B cell (primary cell): ENCODE data around the gene CD55. TPM values are rescaled to one million over a fixed set of nuclear protein-coding genes. Genes with fewer than 3 reads are reported as not detected.

Experiments used
- ATAC-seq: fragments of 200-7000 bp; cut with Tn5 transposase; one replicate; pipeline ENCODE4 v1.10.0; 2021; ENCODE audit warnings: low read depth, mild to moderate bottlenecking, moderate number of reproducible peaks, moderate library complexity
- CTCF ChIA-PET: fragments of 350-600 bp; sonication (Branson Sonifier 250); formaldehyde crosslinking; loops from one replicate; lab custom pipeline; 2021; ENCODE audit warnings: antibody characterized with exemption, inconsistent platforms; lab: Charles Lee
- POLR2A ChIA-PET: fragments of 350-600 bp; sonication (Branson Sonifier 250); formaldehyde crosslinking; loops from one replicate; lab custom pipeline; 2021; ENCODE audit warnings: antibody characterized with exemption; lab: Charles Lee
- DNase-seq: peaks from one replicate; pipeline ENCODE4 v3.0.0; 2013
- H2AFZ ChIP-seq: 2 replicates; pipeline ENCODE4 v1.6.1; 2012; ENCODE audit warnings: mild to moderate bottlenecking, low read depth, low read length; ENCODE audit not compliant: insufficient read depth, poor library complexity, severe bottlenecking
- H3K27ac ChIP-seq, 2 donors: 1 replicate in 1 of 2; 2 replicates in 1 of 2; pipeline ENCODE4 v1.5.1; 2012 to 2013; ENCODE audit warnings: low read length in 2 of 2, mild to moderate bottlenecking in 2 of 2, moderate library complexity in 1 of 2
- H3K27me3 ChIP-seq, 4 experiments: fragments of 200-600 bp in 1 of 4; sonication (generic) in 1 of 4; replicated peaks in 1 of 4; 1 replicate in 2 of 4; 2 replicates in 2 of 4; pipeline versions ENCODE4 v1.6.1 to v1.7.0; 2013 to 2016; ENCODE audit warnings: low read length in 3 of 4, mild to moderate bottlenecking in 2 of 4, mixed read lengths in 1 of 4, moderate library complexity in 1 of 4; ENCODE audit not compliant: insufficient read depth in 4 of 4, control insufficient read depth in 3 of 4; ENCODE audit errors: control extremely low read depth in 1 of 4
- H3K36me3 ChIP-seq, 2 experiments: replicated peaks in 1 of 2; 1 replicate in 1 of 2; 2 replicates in 1 of 2; pipeline versions ENCODE4 v1.6.1 to v1.7.1; 2013; ENCODE audit warnings: low read length in 1 of 2; ENCODE audit not compliant: insufficient read depth in 2 of 2, control insufficient read depth in 1 of 2; ENCODE audit errors: control extremely low read depth in 1 of 2, extremely low read depth in 1 of 2
- H3K4me1 ChIP-seq, 2 donors: fragments of 200-600 bp in 1 of 2; sonication (generic) in 1 of 2; 1 replicate in 1 of 2; 2 replicates in 1 of 2; pipeline versions ENCODE4 v1.5.1 to v1.6.1; 2013 to 2017; ENCODE audit warnings: low read length in 2 of 2; ENCODE audit not compliant: control insufficient read depth in 2 of 2, insufficient read depth in 2 of 2
- H3K4me2 ChIP-seq: replicated peaks from 2 replicates; pipeline ENCODE3; 2012; ENCODE audit warnings: mild to moderate bottlenecking, low read depth, low read length; ENCODE audit not compliant: poor library complexity, severe bottlenecking
- H3K4me3 ChIP-seq, 5 experiments: fragments of 200-600 bp in 1 of 5; sonication (generic) in 1 of 5; 1 replicate in 3 of 5; 2 replicates in 2 of 5; pipeline versions ENCODE4 v1.5.1 to v1.7.0; 2011 to 2016; ENCODE audit warnings: low read length in 4 of 5, mild to moderate bottlenecking in 4 of 5, low read depth in 2 of 5, control low read depth in 1 of 5, moderate library complexity in 1 of 5; ENCODE audit not compliant: insufficient read depth in 1 of 5; ENCODE audit errors: control extremely low read depth in 1 of 5, extremely low read depth in 1 of 5
- H3K79me2 ChIP-seq: fragments of 200-600 bp; sonication (generic); one replicate; pipeline ENCODE4 v1.6.0; 2016; ENCODE audit warnings: low read length; ENCODE audit not compliant: control insufficient read depth, insufficient read depth
- H3K9ac ChIP-seq: fragments of 200-600 bp; sonication (generic); 2 replicates; pipeline ENCODE4 v1.6.1; 2017; ENCODE audit warnings: mild to moderate bottlenecking, low read length, moderate library complexity
- H3K9me3 ChIP-seq, 3 donors: one replicate each; pipeline versions ENCODE4 v1.6.1 to v1.7.1; 2013; ENCODE audit warnings: low read length in 2 of 3; ENCODE audit not compliant: control insufficient read depth in 2 of 3, insufficient read depth in 1 of 3; ENCODE audit errors: control extremely low read depth in 1 of 3
- H4K20me1 ChIP-seq: 2 replicates; pipeline ENCODE4 v1.6.0; 2012; ENCODE audit warnings: mild to moderate bottlenecking, low read length; ENCODE audit not compliant: insufficient read depth, control insufficient read depth, poor library complexity, severe bottlenecking
- H3K27ac Mint-ChIP-seq: one replicate; pipeline ENCODE4 v1.8.0; 2021; ENCODE audit warnings: mixed read lengths
- H3K27me3 Mint-ChIP-seq: one replicate; pipeline ENCODE4 v1.8.0; 2021; ENCODE audit warnings: mixed read lengths
- H3K4me1 Mint-ChIP-seq: one replicate; pipeline ENCODE4 v1.8.0; 2021; ENCODE audit warnings: mixed read lengths
- H3K4me3 Mint-ChIP-seq: one replicate; pipeline ENCODE4 v1.8.0; 2021; ENCODE audit warnings: mixed read lengths
- H3K9me3 Mint-ChIP-seq: one replicate; pipeline ENCODE4 v1.8.0; 2022; ENCODE audit warnings: mixed read lengths; ENCODE audit not compliant: insufficient read depth
- CTCF ChIP-seq: fragments of 200-600 bp; IDR thresholded peaks from one replicate; pipeline ENCODE4 v1.8.0; 2022; ENCODE audit warnings: antibody characterized with exemption, mild to moderate bottlenecking
- EZH2 ChIP-seq: IDR thresholded peaks from 2 replicates; pipeline ENCODE4 v1.6.1; 2012; ENCODE audit warnings: borderline replicate concordance, low read depth, mild to moderate bottlenecking, moderate library complexity, low read length; ENCODE audit not compliant: insufficient read depth, poor library complexity, severe bottlenecking
- WGBS: methylation state at CpG from one replicate; pipeline ENCODE4 v1.1.5; 2013; ENCODE audit warnings: missing lambda C conversion rate; ENCODE audit not compliant: insufficient coverage; 5-methylcytosine and 5-hydroxymethylcytosine counted together
- intact Hi-C: fragments of 100-400 bp; cut with micrococcal nuclease; formaldehyde crosslinking; loops from one replicate; pipeline ENCODE4 v1.10.0; 2022
- polyA plus RNA-seq: library from polyadenylated mRNA; depleted of rRNA; stranded (reverse); fragments of >200 nt; gene quantifications from 2 replicates; pipeline ENCODE4 v1.2.3, GENCODE V29; 2012
- total RNA-seq, 2 donors: library from RNA; stranded (reverse); fragments of 120-200 nt in 1 of 2; gene quantifications; 1 replicate in 1 of 2; 2 replicates in 1 of 2; pipeline versions ENCODE4 v1.2.3 to v1.2.4, GENCODE V29; 2013 to 2022

The CD55 gene
- total and polyA plus RNA-seq, 2 donors (not counting 1 experiment from before 2014, with no cell fraction given): 98.3 to 239 TPM

- Histone ChIP-seq H3K36me3 (peaks cover 0 to 1% of the 10 kb centered on the region in 2 experiments), H3K27me3 (no peaks in the 10 kb centered on the region), H4K20me1 (peaks cover 10% of the 10 kb centered on the region), H3K27ac (peak overlapping the region in 1 of 2 donors; percentile 26), H3K9me3 (no peaks in the 10 kb centered on the region), H3K4me1 (peaks cover 19 to 32% of the 10 kb centered on the region in 2 donors), H3K4me3 (no peak overlapping the region), H3K79me2 (peaks cover 10% of the 10 kb centered on the region), H3K9ac (no peak overlapping the region), H3K4me2 (no peak overlapping the region), H2AFZ (no peak overlapping the region)
- intact Hi-C loops: no loop called here
- POLR2A ChIA-PET: interaction anchor here (1.1 kb wide), 1 partner anchor 19 kb away, joined by 13 read pairs; no protein-coding TSS in a partner anchor
- peak overlapping the region; percentile 34 for H3K27ac Mint-ChIP-seq
- peaks cover 44% of the 10 kb centered on the region for H3K4me1 Mint-ChIP-seq
- CTCF ChIA-PET: interaction anchor here (1.2 kb wide), 1 partner anchor 87 kb away, joined by 3 read pairs; no protein-coding TSS in a partner anchor
- H3K27me3 Mint-ChIP-seq: no peaks in the 10 kb centered on the region
- 71% methylated on average over 2 of the region's 3 CpGs for WGBS
- no peak overlapping the region for H3K4me3 Mint-ChIP-seq
- no peak for ATAC-seq
- DNase-seq: no peak
- H3K9me3 Mint-ChIP-seq: no peaks in the 10 kb centered on the region
- TF ChIP-seq EZH2: no peak
- TF ChIP-seq CTCF: no peak
Observed at GRCh38 chr1:207317561-207317960, 3.9 kb upstream of the CD55 start.

GRCh38 chr1:207318072-207318619 is 3.3 kb upstream of the CD55 start:
- intact Hi-C loops: no loop called here
- no peak overlapping the region for H3K4me2 ChIP-seq
- no peak overlapping the region for H3K4me3 ChIP-seq
- CTCF ChIA-PET: no interaction called here
- 100% methylated on average over 1 of the region's 3 CpGs for WGBS
- peaks cover 44% of the 10 kb centered on the region for H3K4me1 Mint-ChIP-seq
- POLR2A ChIA-PET: interaction anchor here (0.6 kb wide), 1 partner anchor 399 kb away, joined by 3 read pairs; no protein-coding TSS in a partner anchor
- H2AFZ ChIP-seq: no peak overlapping the region
- peaks cover 0 to 7% of the 10 kb centered on the region in 2 experiments for H3K36me3 ChIP-seq
- no peaks in the 10 kb centered on the region for H3K27me3 Mint-ChIP-seq
- no peak overlapping the region for H3K4me3 Mint-ChIP-seq
- no peak overlapping the region for H3K9ac ChIP-seq
- no peak for ATAC-seq
- peaks cover 16% of the 10 kb centered on the region for H3K79me2 ChIP-seq
- peak overlapping the region; percentile 60 for H3K27ac Mint-ChIP-seq
- no peaks in the 10 kb centered on the region for H3K27me3 ChIP-seq
- no peak for DNase-seq
- TF ChIP-seq CTCF (no peak), EZH2 (no peak)
- peak overlapping the region in 1 of 2 donors; percentile 26 for H3K27ac ChIP-seq
- peaks cover 12% of the 10 kb centered on the region for H4K20me1 ChIP-seq
- peaks cover 22 to 33% of the 10 kb centered on the region in 2 donors for H3K4me1 ChIP-seq
- no peaks in the 10 kb centered on the region for H3K9me3 Mint-ChIP-seq
- H3K9me3 ChIP-seq: no peaks in the 10 kb centered on the region
